Kidney capillary endothelial cell (primary cell): ENCODE results near the gene TCHP.

Source experiments
- DNase-seq: peaks from one replicate; pipeline ENCODE4 v3.0.0-alpha.2; 2018; ENCODE audit warnings: low spot score

The TCHP gene

DNA sequence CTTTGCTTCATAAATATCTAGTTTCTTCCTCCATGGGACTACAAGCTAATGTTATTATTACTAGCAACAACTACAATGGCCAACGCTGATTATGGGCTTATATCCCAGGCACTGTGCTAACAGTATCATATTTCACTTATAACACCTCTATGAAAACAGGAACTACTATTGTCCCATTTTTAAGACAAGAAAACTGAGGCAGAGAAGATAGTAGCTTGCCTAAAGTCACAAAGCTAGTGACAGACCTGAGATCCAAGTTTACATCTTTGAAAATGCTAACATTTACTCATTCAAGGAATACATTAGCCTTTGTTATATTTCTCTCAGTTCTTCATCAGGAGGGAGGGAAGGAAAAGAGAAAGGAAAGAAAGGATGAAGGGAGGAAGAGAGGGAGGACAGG, 63.3 kb downstream of the TCHP start:
- no peak for DNase-seq

DNA sequence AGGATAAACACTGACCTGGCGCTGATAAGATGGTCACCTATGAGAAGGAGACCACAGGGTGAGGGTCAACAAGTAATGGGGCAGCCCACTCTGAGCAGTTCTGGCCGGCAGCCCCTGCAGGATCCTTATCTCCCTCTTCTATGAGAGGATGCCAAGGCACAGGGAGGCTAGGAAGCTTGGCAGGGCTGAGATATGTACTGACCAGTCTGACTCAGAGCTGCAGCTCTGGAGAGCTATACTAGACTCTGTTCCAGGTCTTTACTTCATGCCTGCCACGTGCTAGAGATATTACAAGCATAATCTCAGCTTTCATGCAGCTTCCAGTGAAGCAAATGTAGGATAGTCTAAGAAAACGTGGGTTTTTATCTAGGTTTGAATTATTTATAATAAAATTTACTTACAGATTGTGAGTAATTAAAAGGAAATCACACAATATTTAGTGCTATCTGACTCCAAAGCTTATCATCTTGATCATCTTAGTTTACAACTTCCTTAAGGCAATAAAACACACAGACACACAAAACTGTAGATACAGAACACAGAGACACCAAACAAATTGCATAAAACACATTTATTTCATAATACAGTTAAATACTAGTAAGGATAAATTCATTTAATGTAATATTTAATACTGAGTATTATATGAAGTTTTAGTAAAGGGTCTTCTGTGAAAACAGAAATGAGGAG, 63.8 kb downstream of the TCHP start:
- DNase-seq: no peak

DNA sequence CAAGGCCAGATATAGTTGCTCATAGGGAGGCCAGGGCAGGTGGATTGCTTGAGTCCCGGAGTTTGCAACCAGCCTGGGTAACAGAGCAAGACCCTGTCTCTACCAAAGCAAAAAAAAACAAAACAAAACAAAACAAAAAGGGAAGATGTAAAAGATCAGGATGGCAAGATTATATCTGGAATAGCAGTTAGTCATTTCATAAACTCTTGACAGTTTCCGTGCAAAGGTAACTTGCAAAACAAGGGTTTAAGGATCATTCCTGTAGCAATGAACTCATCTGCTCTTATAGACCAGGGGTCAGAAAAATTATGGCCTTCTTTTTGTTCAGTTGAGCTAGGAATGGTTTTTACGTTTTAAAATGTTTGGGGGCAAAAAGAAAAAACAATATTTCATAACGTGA, 66.5 kb downstream of the TCHP start:
- no peak for DNase-seq

DNA sequence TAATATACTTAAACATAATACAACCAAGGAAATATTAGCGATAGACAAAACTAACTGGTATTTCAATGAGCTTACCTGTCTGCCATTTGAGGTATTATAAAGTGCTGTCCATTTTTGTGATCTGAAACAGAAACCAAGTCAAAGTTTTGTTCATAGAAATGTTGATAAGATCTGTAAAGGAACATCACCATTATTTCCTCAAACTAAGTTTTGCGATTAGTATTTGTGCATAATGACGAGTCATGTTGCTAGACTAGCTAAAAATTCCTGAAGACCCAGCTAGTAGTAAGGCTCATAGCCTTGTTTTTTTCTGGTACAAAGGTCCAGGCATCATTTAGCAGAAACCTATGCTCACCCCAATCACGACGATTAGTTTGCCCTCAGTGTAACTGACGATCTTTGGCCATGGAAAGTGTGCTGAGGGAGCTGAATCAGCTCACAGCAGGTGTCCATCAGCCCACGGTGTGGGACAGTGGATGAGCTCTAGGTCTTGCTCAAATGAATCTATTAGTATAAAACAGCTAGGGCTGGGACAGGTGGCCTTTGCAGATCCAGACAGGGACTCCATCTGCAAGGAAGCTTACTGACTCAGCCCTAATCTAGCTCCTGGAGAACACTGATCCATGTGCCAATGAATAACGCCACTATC, 67.4 kb downstream of the TCHP start:
- DNase-seq: no peak
